ENCODE data around the gene CENPB.

CENPB gene

GRCh38 chr20:3788685-3789155 lies 2.2 kb upstream of the CENPB start:
- no peak for DNase-seq

- no peak for DNase-seq
Observed at GRCh38 chr20:3787324-3788014, 929 bp upstream of the CENPB start.

DNA sequence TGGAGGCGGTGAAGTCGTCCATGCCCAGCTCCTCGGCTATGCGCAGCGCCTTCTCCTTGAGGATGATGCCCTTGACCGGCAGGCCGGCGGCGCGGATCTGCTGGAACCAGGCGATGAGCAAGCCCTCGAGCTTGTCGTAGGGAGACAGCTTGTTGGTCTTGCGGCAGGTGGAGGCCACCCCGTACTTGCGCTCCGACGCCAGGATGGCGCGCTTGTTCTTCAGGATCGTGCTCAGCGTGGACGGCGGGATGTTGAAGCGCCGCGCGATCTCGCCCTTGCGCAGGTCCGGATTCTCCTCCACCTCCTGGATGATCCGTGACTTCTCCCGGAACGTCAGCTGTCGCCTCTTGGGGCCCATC lies 435 bp downstream of the CENPB start:
- DNase-seq: peak; percentile 41

DNA sequence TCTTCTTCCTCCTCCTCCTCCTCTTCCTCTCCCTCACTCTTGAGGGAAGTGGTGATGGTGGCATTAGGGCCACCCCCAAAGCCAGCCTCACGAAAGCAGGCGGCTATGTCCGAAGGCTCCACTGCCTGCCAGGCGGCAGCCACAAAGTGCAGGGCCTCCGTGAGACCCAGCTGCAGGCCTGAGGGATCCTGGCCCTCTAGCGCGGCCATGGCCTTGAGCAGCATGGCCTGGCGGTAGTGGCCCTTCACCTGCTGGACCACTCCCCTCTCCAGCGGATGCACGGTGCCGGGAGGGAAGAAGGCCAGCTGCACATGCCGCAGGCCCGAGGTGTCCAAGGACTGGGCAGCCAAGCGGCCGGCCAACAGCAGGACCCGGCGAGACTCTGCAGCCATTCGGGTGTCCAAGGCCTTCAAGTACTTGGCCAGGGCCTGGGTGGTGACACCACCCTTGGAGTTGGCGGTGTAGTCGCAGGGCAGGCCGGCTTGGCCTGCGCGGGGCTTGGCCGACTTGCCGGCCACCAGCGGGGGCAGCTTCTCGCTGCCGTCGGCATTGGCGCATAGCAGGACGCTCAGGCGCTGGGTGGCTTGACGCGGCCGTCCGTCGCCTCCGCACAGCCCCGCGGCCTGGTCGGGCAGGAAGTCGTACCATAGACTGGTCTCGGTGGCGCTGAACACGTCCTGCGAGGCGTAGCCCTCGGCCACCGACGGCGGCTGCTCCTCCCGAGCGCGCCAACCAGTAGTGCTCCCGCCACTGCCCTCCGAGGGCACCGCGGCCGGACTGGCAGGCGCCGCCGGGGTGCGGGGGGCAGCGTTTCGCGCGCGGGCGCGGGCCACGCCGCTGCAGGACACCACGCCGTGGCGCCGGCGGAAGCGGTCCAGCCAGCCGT lies 1.1 kb downstream of the CENPB start:
- no peak for DNase-seq

DNA sequence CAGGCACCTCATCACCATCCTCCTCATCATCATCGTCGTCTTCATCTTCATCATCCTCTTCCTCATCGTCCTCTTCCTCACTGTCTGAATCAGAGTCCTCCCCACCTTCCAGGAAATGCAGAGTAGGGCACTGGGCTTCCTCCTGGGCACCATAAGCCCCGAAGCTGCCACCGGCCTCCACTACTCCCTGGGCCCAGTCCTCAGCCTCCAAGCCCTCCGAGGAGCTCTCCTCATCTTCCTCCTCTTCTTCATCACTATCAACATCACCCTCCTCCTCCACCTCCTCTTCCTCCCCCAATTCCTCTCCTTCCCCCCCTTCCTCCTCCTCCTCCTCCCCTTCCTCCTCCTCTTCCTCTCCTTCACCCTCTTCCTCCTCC lies 1.7 kb downstream of the CENPB start:
- no peak for DNase-seq

DNA sequence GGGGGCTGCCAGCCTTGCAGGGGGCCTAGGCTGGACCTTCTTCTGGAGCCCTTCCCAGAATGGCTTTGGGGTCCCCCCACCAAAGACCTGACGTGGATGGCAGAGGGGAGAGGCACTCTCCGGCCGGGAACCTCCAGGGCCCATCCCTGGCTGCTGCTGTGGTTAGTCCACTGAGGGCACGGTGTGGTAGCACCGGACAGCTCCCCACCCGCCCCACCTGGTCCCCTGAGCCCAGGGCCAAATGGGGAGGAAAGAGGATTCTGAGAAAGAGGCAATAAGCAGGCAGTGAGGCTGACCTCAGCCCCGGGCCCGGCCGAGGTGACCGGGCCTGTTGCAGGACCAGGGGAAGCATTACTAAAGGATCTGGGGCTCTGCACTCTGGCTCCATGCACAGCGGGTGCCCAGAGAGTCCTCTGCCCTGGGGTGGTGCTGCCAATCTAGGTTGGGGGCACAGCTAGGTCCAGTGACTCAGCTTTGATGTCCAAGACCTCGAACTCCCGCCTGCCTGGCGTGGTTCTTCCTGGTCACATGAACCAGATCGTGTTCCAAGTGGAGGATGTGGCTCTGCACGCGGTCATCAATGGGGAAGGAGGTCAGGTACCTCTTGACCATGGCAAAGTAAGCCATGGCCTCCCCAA lies 2.2 kb downstream of the CENPB start:
- DNase-seq: no peak

DNA sequence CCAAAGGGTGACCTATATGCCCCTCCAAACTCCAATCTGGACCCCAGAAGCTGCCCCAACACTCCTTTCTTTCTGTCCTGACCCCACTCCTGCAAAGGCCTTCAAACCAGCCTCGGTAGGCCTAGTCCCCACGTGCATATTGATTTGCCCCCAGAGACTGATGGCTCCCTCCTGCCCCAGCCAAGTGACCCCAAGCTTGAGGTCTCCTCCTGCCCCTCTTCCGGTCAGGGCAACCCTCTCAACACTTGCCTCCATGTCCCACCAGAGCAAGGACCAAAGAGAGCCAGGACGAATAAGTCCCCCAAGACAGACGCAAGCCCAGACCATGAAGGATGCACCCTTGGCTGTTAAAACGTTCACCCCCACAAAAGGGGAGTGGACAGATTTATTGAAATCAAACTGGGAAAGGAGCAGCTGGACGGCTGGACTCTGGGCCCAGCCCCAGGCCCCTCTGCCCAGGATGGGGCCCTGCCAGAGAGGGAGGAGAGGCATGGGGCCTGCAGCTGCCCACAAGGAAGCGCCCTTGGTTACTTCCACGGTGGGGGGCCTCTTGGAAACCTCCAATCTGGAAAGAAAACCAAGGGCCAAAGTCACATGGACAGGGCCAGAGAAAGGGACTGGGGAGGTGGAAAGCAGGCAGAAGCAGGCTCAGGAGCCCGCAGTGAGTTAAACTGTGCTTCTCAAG lies 2.9 kb downstream of the CENPB start:
- DNase-seq: no peak

- DNase-seq: no peak
Observed at GRCh38 chr20:3783068-3783489, 3.5 kb downstream of the CENPB start.

- no peak for DNase-seq
Observed at GRCh38 chr20:3782597-3782996, 3.9 kb downstream of the CENPB start.

DNA sequence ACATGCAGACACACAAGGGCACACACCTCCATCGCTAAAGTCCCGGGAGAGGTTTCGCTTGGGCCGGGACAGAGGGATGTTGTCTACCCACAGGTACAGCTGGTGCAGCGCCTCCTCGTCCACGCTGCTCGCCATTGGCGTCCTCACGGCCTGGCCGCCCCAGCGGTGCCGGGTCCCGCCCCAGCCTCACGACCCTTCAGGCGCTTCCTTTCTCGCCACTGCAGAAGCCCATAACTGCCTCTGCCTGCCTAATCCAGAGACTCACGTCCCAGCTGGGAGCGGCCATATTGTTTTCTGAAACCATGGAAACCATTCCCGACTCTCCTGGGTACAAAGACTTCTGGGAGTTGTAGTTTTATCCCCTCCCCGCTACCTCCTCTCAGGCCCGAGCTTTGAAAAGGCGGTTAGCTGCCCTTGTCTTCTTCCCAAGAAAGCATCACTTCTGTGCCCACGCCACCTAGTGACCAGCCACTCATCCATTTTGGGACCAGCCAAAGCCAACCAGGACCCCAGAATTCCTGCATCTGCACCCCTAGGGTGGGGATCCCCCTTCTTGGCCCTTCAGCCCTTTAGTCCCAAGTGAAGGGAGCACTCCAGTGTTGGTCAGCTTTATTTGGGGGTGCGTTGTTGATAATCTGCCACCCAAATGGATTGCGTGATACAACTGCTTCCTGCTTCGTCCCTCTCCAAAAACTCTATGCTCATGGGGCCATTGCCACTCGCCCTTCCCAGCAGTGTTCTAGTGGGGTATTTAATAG lies 5.2 kb downstream of the CENPB start, which contains the start of gene SPEF1:
TSS of gene SPEF1 (minus strand) at position 296 of the 758 bp plus-strand sequence. CDS start at position 135, 161 bp downstream.
- DNase-seq: no peak

DNA sequence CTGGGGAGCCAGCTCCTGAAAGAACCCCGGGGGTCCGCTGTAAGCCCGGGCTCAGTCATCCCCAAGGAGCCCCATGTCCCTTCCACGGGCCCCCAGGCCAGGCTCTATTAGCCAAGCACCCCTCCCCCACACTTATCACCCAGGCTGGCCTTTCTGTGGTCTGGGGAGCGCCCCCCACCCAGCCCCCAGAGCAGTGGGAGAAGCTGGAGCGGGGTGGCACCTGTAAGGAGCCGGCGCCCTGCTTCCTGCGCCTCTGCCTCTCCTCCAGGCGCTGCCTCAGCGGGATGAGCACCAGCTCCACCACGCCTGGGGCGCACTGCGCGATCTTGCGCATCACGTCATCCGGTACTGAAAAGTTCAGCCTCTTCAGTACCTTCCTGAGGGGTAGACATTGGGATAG lies 7.6 kb downstream of the CENPB start:
- DNase-seq: no peak

DNA sequence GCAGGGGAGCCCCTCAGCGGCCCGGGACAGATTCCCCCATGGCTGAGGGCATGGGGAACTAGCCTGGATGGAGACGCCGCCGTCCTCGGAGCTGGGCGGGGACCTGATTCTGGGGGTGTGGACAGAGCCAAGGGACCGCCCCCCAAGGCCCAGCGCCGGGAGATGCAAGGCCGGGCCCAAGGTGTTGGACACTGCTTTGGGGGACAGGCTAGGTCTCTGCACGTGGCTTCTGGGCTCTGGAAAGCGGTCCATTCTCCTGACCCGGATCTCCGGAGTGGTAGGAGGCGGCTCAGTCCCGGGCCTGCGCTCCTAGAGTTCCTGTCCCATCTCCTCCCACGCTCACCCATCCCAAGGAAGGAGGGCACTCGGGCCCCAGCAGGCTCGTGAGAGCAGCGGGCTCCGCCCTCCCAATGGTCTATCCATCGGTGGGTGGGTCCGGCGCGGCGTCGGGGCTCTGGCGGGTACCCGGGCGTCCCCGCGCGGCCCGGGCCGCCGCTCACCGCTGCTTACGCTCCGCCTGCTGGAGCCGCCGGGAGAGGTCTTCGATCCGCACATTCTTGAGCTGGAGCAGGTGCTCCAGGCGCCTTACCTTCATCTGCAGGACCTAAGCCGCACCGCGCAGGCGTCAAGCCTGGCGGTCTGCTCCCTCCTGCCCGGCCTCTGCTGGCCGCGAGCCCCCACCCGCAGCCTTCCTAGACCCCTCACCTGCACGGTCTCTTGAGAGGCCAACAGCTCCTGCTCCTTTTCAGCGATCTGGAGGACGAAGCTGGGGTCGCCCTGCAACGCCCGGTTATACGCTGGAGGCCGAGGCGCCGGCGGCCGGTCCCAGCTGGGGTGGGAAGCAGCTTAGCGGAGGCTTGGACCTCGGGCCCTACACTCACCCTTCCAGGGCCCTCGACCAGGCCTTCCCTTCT lies 8.6 kb downstream of the CENPB start:
- peak; percentile 55 for DNase-seq

DNA sequence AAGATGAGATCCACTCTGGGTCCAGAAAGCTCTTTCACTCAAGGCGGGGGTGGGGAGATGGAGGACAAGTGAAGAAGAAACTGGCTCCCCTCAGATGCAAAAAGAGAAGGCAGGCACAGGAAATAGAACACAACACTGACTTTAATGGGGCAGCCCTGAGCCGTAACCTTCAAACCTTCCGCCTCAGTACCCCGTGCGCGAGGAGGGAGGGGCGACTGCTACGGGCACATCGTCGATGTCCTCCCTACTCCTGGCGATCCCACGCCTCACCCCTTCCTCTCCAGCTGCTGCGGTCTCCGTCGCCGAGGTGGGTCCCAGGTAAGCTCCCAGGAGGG lies 9.2 kb downstream of the CENPB start:
- no peak for DNase-seq

DNA sequence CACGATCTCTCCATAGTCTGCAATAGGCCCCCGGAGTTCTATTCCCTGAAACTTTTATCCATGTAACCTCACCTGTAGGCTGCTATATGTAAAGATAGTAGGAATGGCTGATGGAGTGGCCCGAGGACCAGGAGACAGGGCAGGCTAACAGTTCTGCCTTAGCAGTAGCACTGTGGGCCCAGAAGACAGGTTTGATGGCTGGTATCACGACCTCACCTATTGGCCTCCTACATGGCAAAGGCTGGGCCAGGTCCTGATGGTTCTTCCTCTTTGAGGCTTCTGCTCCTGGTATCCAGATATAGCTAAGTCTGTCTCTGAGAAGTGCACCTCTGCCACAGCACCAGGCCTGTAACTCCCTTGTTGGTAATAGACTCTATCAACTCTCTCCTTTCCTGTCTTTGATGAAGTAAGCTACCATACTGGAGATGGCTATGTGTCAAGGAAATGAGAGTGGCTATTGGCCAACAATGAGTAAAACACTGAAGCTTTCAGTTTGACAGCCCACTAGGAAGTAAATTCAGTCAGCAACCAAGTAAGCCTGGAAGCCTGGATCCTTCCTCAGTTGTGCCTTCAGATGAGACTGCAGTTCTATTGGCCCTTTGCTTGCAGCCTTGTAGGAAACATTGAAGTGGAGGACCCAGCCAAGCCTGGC lies 11.0 kb downstream of the CENPB start:
- no peak for DNase-seq

DNA sequence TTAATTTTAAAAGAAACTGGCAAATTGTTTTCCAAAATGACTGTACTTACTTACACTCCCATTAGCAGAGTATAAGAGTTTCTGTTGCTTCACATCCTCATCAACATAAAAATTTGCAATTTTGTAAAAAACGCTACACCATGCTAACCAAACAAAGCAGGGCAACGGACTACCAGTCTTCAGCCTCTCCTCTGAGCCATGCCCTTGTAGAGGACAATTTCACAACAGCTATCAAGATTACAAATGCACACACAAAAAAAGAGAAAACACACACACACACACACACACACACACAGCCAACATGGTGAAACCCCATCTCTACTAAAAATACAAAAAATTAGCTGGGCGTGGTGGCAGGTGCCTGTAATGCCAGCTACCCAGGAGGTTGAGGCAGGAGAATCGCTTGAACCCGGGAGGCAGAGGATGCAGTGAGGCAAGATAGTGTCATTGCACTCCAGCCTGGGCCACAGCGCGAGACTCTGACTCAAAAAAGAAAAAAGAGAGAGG lies 14.9 kb downstream of the CENPB start:
- DNase-seq: no peak

GRCh38 chr20:3768342-3769130 lies 18.0 kb downstream of the CENPB start:
- DNase-seq: peak; percentile 80

- peak; percentile 97 for DNase-seq
Observed at GRCh38 chr20:3767427-3768341, 18.9 kb downstream of the CENPB start, which contains the start of gene ADISSP. ADISSP (minus strand) TSS chr20:3767753; CDS start chr20:3760100, 7,653 bp downstream.

DNA sequence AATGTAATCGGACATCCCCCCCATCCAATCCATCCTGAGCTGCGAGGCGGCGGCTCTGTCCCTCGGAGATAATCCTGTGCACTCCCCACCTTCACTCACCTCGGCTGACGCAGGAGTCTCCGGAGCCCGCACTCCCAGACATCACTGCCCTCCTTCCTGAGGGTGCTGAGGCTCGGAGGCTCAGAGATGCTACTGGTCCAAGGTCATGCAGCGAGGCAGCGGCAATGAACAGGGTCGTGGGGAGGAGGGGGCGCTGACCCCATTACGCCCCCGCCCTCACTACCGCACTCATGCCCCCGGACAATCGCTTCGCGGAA lies 19.5 kb downstream of the CENPB start:
- peak; percentile 28 for DNase-seq
